ENCODE data around the gene ROBO1. TPM values are rescaled to one million over a fixed set of nuclear protein-coding genes. Genes with fewer than 3 reads are reported as not detected.

ROBO1 gene
- total and polyA plus RNA-seq, 2 donors (not counting 3 experiments of a cell fraction or from before 2014, with no cell fraction given), result 5.9 to 14.2 TPM

- dilution Hi-C loops (cut with MboI; ENCODE audit: extremely low pct_ligation_motif_present, low sequenced_read_pairs), result no loop called here
- Histone ChIP-seq H3K9me1 (replicated peaks; ENCODE audit: control insufficient read depth, extremely low read depth, insufficient read depth, low read length) (no peaks in the 10 kb centered on the region), H3K9me3 (replicated peaks; ENCODE audit: control insufficient read depth, insufficient read depth, low read length) (no peaks in the 10 kb centered on the region), H3K4me2 (ENCODE audit: insufficient read depth, low read length) (no peak overlapping the region), H3K4me3 (replicated peaks in 1 of 3; ENCODE audit: insufficient read depth in 1 of 3, low read depth in 1 of 3, low read length in 3 of 3) (no peak overlapping the region), H4K20me1 (replicated peaks; ENCODE audit: control insufficient read depth, extremely low read depth, insufficient read depth, low read length) (no peaks in the 10 kb centered on the region), H3K9ac (replicated peaks; ENCODE audit: extremely low read depth, insufficient read depth, low read length) (no peak overlapping the region), H3K27me3 (ENCODE audit: control insufficient read depth in 2 of 2, insufficient read depth in 2 of 2, low read length in 2 of 2) (no peaks in the 10 kb centered on the region), H3K36me3 (ENCODE audit: control insufficient read depth in 2 of 2, extremely low read depth in 1 of 2, insufficient read depth in 2 of 2, low read length in 2 of 2) (no peaks in the 10 kb centered on the region), H3K4me1 (ENCODE audit: control insufficient read depth, extremely low read depth, insufficient read depth, low read length) (no peaks in the 10 kb centered on the region), H2AFZ (ENCODE audit: low read depth, low read length) (no peak overlapping the region), H3K79me2 (ENCODE audit: control insufficient read depth, insufficient read depth, low read length) (no peaks in the 10 kb centered on the region), H3K27ac (ENCODE audit: insufficient read depth, low read depth, low read length) (no peak overlapping the region)
- no TSS peak for BruUV-seq (replicated peaks)
- ChIA-PET POLR2A (no interaction called here), CTCF (no interaction called here)
- TF ChIP-seq MAX (IDR thresholded peaks at IDR 0.05; ENCODE audit: insufficient read depth, insufficient read length) (no peak), CTCF (IDR thresholded peaks at IDR 0.05; ENCODE audit: extremely low read depth in 1 of 2, insufficient read depth in 1 of 2, low read depth in 1 of 2, low read length in 2 of 2) (no peak), JUN (IDR thresholded peaks at IDR 0.05; ENCODE audit: borderline replicate concordance, insufficient read depth, insufficient read length, low read depth) (no peak)
- no peak for DNase-seq (ENCODE audit: low read depth, low spot score)
- intact Hi-C loops (cut with micrococcal nuclease), result no loop called here
- no peak for FAIRE-seq
These were observed 621.8 kb downstream of the ROBO1 start for GRCh38 chr3:79146024-79146423.

DNA sequence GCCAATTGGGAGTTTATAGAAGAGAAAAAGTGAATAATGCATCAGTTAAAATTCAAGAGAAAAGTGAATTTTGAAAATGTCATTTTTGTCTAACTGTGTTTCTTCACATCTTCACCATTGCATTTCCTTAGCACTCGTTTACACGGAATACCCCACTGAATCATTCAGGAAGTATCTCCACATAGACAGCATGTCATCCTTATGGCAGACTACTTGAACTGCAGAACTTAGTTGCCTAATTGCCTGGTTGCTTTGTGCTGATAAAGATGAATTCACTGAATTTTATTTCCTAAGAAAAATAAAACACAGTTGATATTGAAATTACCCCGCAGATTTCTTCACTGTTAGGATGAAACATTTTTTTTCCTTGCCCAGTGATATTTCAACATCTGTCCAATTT is 627.1 kb downstream of the ROBO1 start:
- H4K20me1 ChIP-seq (replicated peaks; ENCODE audit: control insufficient read depth, extremely low read depth, insufficient read depth, low read length), result no peaks in the 10 kb centered on the region
- H3K9me1 ChIP-seq (replicated peaks; ENCODE audit: control insufficient read depth, extremely low read depth, insufficient read depth, low read length), result no peaks in the 10 kb centered on the region
- H3K4me2 ChIP-seq (ENCODE audit: insufficient read depth, low read length), result no peak overlapping the region
- BruUV-seq (replicated peaks), result no TSS peak
- no peak for FAIRE-seq
- H3K79me2 ChIP-seq (ENCODE audit: control insufficient read depth, insufficient read depth, low read length), result no peaks in the 10 kb centered on the region
- no peak overlapping the region for H2AFZ ChIP-seq (ENCODE audit: low read depth, low read length)
- H3K27ac ChIP-seq (ENCODE audit: insufficient read depth, low read depth, low read length), result no peak overlapping the region
- intact Hi-C loops (cut with micrococcal nuclease), result no loop called here
- no peaks in the 10 kb centered on the region for H3K9me3 ChIP-seq (replicated peaks; ENCODE audit: control insufficient read depth, insufficient read depth, low read length)
- dilution Hi-C loops (cut with MboI; ENCODE audit: extremely low pct_ligation_motif_present, low sequenced_read_pairs), result no loop called here
- H3K9ac ChIP-seq (replicated peaks; ENCODE audit: extremely low read depth, insufficient read depth, low read length), result no peak overlapping the region
- TF ChIP-seq MAX (IDR thresholded peaks at IDR 0.05; ENCODE audit: insufficient read depth, insufficient read length) (no peak), MYC (IDR thresholded peaks at IDR 0.05; ENCODE audit: low read depth, low read length) (no peak), EZH2 (IDR thresholded peaks at IDR 0.05; ENCODE audit: borderline replicate concordance, low read depth, low read length, severe bottlenecking) (no peak), CTCF (IDR thresholded peaks at IDR 0.05; ENCODE audit: extremely low read depth in 1 of 2, insufficient read depth in 1 of 2, low read depth in 1 of 2, low read length in 2 of 2) (no peak)
- CTCF ChIA-PET, result no interaction called here
- H3K4me3 ChIP-seq (replicated peaks in 1 of 3; ENCODE audit: insufficient read depth in 1 of 3, low read depth in 1 of 3, low read length in 3 of 3), result no peak overlapping the region
- H3K4me1 ChIP-seq (ENCODE audit: control insufficient read depth, extremely low read depth, insufficient read depth, low read length), result no peaks in the 10 kb centered on the region
- H3K27me3 ChIP-seq (ENCODE audit: control insufficient read depth in 2 of 2, insufficient read depth in 2 of 2, low read length in 2 of 2), result no peaks in the 10 kb centered on the region
- DNase-seq (ENCODE audit: low read depth, low spot score), result no peak
- no peaks in the 10 kb centered on the region for H3K36me3 ChIP-seq (ENCODE audit: control insufficient read depth in 2 of 2, extremely low read depth in 1 of 2, insufficient read depth in 2 of 2, low read length in 2 of 2)
- POLR2A ChIA-PET, result no interaction called here

All from endothelial cell of umbilical vein (primary cell).